ENCODE data around the gene MSI2.
"Not testable (repeated sequence)": the region's sequence is repeated elsewhere in the genome, so short reads cannot be mapped to it uniquely, and the experiment has no call there.

MSI2 gene

DNA sequence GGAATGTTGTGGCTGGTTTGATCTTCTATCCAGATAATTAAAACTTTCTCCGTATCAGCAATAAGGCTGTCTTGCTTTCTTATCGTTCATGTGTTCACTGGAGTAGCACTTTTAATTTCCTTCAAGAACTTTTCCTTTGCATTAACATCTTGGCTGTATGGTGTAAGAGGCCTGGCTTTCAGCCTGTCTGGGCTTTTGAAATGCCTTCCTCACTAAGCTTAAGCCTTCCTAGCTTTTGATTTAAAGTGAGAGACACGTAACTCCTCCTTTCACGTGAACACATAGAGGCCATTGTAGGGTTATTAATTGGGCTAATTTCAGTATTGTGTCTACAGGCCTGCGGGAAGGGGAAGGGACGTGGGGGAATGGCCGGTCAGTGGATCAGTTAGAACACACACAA, 42.9 kb downstream of the MSI2 start:
- Histone ChIP-seq H3K4me3 (ENCODE audit: insufficient read length, low read depth) (no peak overlapping the region), H3K9ac (ENCODE audit: insufficient read length, low read depth) (no peak overlapping the region), H3K9me3 (ENCODE audit: insufficient read depth, low read length) (peaks cover 33% of the 10 kb centered on the region), H3K4me1 (ENCODE audit: insufficient read depth, insufficient read length) (peaks cover 8% of the 10 kb centered on the region), H3K27me3 (ENCODE audit: insufficient read depth, insufficient read length) (no peaks in the 10 kb centered on the region), H3K36me3 (ENCODE audit: insufficient read depth, insufficient read length, low read length) (peaks cover 43% of the 10 kb centered on the region)
- TF ChIP-seq SUZ12 (IDR thresholded peaks at IDR 0.05; ENCODE audit: extremely low read depth, insufficient read depth, insufficient read length) = no peak
- no peak for TF ChIP-seq ZNF274 (IDR thresholded peaks at IDR 0.05; ENCODE audit: low read depth, low read length)
- TF ChIP-seq YY1 (IDR thresholded peaks at IDR 0.05; ENCODE audit: insufficient read depth, insufficient read length) = no peak
- DNase-seq (ENCODE audit: low read depth, low spot score) = no peak

DNA sequence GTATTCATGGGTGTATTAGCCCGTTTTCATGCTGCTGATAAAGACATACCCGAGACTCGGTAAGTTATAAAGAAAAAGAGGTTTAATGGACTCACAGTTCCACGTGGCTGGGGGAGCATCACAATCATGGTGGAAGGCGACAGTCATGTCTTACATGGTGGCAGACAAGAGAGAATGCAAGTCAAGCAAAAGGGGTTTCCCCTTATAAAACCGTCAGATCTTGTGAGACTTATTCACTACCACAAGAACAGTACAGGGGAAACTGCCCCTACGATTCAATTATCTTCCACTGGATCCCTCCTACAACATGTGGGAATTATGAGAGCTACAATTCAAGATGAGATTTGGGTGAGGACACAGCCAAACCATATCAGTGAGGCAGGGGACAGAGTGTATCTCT, 44.3 kb downstream of the MSI2 start:
- H3K4me1 ChIP-seq (ENCODE audit: insufficient read depth, insufficient read length); H3K9ac ChIP-seq (ENCODE audit: insufficient read length, low read depth); H3K4me3 ChIP-seq (ENCODE audit: insufficient read length, low read depth); H3K27me3 ChIP-seq (ENCODE audit: insufficient read depth, insufficient read length); DNase-seq (ENCODE audit: low read depth, low spot score): not testable (repeated sequence)
- Histone ChIP-seq H3K36me3 (ENCODE audit: insufficient read depth, insufficient read length, low read length) (peaks cover 40% of the 10 kb centered on the region), H3K9me3 (ENCODE audit: insufficient read depth, low read length) (peaks cover 33% of the 10 kb centered on the region)

DNA sequence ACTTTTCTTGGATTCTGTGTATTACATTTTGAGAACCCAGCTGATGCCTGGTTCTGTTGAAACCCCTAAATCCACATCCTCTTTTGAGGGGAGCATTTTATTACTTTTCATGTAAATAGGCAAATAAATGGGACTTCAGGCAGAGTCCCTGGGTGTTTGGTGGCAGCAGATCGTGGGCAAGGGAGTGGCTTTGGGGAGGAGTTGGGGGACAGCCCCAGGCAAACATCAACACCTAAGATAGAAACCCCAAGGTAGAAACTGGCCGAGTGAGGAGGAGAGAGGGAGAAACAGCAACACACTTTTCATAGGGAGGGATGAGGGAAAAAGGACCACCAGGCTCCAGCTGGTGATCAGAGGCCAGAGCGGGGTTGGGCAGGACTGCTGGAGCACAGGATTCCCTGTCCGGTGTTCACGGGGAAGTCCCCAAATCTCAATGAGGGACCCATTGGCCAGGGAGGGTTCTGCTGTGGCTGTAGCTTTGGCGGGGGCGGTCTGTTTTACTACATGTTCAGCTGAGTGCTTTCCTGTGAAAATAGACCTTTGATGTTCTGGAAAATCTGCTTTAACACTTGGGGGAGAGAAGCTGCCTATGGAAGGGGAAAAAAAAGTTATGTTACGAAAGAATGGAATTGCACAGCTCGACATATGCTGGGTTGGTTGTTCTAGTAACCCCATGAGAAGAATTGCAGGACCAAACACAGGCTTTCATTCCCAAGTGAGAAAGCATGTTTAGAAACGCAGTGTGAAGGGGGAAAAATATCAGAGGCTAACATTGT, 46.6 kb downstream of the MSI2 start:
- no peak overlapping the region for H3K9ac ChIP-seq (ENCODE audit: insufficient read length, low read depth)
- DNase-seq (ENCODE audit: low read depth, low spot score) = no peak
- peaks cover 45% of the 10 kb centered on the region for H3K36me3 ChIP-seq (ENCODE audit: insufficient read depth, insufficient read length, low read length)
- no peak overlapping the region for H3K4me3 ChIP-seq (ENCODE audit: insufficient read length, low read depth)
- peaks cover 7% of the 10 kb centered on the region for H3K4me1 ChIP-seq (ENCODE audit: insufficient read depth, insufficient read length)
- H3K9me3 ChIP-seq (ENCODE audit: insufficient read depth, low read length) = peaks cover 25% of the 10 kb centered on the region
- H3K27me3 ChIP-seq (ENCODE audit: insufficient read depth, insufficient read length) = no peaks in the 10 kb centered on the region
- TF ChIP-seq ZNF274 (IDR thresholded peaks at IDR 0.05; ENCODE audit: low read depth, low read length) (no peak), YY1 (IDR thresholded peaks at IDR 0.05; ENCODE audit: insufficient read depth, insufficient read length) (no peak), SUZ12 (IDR thresholded peaks at IDR 0.05; ENCODE audit: extremely low read depth, insufficient read depth, insufficient read length) (no peak)

DNA sequence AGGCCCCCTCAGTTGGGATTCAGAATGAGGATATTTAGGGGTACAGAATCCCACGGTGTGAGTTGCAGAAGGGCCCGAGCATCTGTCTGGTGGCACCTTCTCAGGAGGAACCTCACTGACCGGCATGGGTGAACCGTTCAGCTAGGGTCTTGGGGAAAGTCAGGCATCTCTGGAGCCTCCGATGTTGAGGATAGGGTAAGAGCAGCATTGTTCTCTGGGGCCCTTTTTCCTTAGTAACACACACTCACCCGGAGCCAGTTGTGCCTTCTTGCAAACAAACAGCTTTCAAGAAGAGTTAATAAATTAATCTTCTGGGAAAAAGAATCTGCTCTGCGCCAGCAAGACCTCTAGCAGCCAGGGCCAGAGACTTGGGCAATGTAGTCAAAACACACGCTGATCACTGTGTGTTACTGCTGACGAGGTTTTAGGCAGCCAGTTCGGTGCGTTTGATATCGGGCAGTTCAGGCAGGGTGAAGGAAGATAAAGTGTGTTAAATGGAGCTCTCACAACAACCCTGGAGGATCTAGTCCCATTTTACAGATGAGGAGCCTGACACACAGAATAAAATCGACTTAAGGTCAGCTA, 48.9 kb downstream of the MSI2 start:
- H3K9me3 ChIP-seq (ENCODE audit: insufficient read depth, low read length) = peaks cover 5% of the 10 kb centered on the region; the same call in 1 of the 2 replicates
- no peaks in the 10 kb centered on the region for H3K27me3 ChIP-seq (ENCODE audit: insufficient read depth, insufficient read length)
- H3K4me1 ChIP-seq (ENCODE audit: insufficient read depth, insufficient read length) = peaks cover 10% of the 10 kb centered on the region
- H3K9ac ChIP-seq (ENCODE audit: insufficient read length, low read depth) = no peak overlapping the region
- TF ChIP-seq SUZ12 (IDR thresholded peaks at IDR 0.05; ENCODE audit: extremely low read depth, insufficient read depth, insufficient read length) (no peak), YY1 (IDR thresholded peaks at IDR 0.05; ENCODE audit: insufficient read depth, insufficient read length) (no peak), ZNF274 (IDR thresholded peaks at IDR 0.05; ENCODE audit: low read depth, low read length) (no peak)
- H3K4me3 ChIP-seq (ENCODE audit: insufficient read length, low read depth) = no peak overlapping the region
- DNase-seq (ENCODE audit: low read depth, low spot score) = no peak
- H3K36me3 ChIP-seq (ENCODE audit: insufficient read depth, insufficient read length, low read length) = peaks cover 31% of the 10 kb centered on the region

DNA sequence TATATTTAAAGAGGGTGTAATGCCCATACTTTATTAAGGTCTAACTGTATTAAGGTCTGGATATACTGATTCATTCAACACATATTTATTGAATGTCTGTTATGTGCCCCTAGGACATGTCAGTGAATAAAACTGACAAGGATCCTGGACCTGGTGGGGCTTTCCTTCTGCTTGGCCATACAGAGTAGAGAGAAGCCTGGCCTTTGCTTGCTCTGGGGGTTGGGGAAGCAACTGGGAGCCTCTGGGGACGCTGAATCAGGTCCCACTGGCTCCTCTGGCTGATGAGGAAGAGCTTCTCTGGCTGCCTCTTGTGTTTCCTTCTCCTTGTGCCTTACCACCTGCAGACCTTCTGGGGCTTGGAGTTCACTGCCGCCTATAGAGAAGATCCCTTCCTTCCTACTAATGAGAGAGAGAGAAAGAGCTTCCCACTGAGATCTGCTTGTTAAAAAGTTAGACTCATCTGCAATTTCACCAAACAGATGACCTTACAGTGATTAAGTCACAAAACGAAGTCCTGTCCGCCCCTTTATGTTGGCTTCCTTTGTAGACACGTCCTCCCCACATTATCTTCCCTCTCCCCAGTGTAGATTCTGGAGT, 49.7 kb downstream of the MSI2 start:
- Histone ChIP-seq H3K9me3 (ENCODE audit: insufficient read depth, low read length) (no peaks in the 10 kb centered on the region), H3K27me3 (ENCODE audit: insufficient read depth, insufficient read length) (no peaks in the 10 kb centered on the region), H3K36me3 (ENCODE audit: insufficient read depth, insufficient read length, low read length) (peaks cover 30% of the 10 kb centered on the region), H3K4me3 (ENCODE audit: insufficient read length, low read depth) (no peak overlapping the region), H3K9ac (ENCODE audit: insufficient read length, low read depth) (no peak overlapping the region), H3K4me1 (ENCODE audit: insufficient read depth, insufficient read length) (peaks cover 10% of the 10 kb centered on the region)
- TF ChIP-seq YY1 (IDR thresholded peaks at IDR 0.05; ENCODE audit: insufficient read depth, insufficient read length) (no peak), ZNF274 (IDR thresholded peaks at IDR 0.05; ENCODE audit: low read depth, low read length) (no peak), SUZ12 (IDR thresholded peaks at IDR 0.05; ENCODE audit: extremely low read depth, insufficient read depth, insufficient read length) (no peak)
- DNase-seq (ENCODE audit: low read depth, low spot score) = no peak

DNA sequence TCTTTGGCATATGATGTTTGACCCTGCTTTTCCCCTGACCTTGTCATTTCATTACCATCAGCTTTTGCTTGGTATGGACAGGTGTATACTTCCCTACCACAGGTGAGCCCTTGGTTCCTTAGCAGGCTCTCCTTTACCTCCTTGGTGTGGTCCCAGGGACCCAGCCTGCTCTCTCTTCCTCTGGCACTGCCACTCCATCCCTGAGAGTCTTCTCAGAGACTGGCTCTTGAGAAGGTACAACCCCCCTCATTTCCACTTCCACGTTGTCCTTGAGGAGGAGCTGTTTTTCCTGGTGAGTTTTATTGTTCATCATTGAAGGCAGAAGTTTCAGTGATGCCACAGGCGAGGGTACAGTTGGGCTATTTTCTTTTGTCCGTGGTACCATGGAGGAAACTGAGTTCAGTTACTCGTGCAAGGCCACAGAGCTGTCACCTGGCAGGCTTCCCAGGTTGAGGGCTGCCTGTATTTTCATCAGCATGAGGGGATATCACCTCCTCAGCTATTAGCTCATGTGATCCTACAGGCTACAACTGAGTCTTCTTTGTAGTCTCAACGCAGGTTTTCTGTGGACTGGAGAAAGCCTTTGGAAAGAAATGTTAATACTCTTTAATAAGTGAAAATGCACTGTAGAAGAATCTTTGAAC, 52.3 kb downstream of the MSI2 start:
- Histone ChIP-seq H3K9ac (ENCODE audit: insufficient read length, low read depth) (no peak overlapping the region), H3K36me3 (ENCODE audit: insufficient read depth, insufficient read length, low read length) (peaks cover 25% of the 10 kb centered on the region), H3K27me3 (ENCODE audit: insufficient read depth, insufficient read length) (no peaks in the 10 kb centered on the region), H3K4me1 (ENCODE audit: insufficient read depth, insufficient read length) (peaks cover 8% of the 10 kb centered on the region), H3K9me3 (ENCODE audit: insufficient read depth, low read length) (no peaks in the 10 kb centered on the region), H3K4me3 (ENCODE audit: insufficient read length, low read depth) (no peak overlapping the region)
- DNase-seq (ENCODE audit: low read depth, low spot score) = no peak
- TF ChIP-seq SUZ12 (IDR thresholded peaks at IDR 0.05; ENCODE audit: extremely low read depth, insufficient read depth, insufficient read length) (no peak), YY1 (IDR thresholded peaks at IDR 0.05; ENCODE audit: insufficient read depth, insufficient read length) (no peak), ZNF274 (IDR thresholded peaks at IDR 0.05; ENCODE audit: low read depth, low read length) (no peak)

DNA sequence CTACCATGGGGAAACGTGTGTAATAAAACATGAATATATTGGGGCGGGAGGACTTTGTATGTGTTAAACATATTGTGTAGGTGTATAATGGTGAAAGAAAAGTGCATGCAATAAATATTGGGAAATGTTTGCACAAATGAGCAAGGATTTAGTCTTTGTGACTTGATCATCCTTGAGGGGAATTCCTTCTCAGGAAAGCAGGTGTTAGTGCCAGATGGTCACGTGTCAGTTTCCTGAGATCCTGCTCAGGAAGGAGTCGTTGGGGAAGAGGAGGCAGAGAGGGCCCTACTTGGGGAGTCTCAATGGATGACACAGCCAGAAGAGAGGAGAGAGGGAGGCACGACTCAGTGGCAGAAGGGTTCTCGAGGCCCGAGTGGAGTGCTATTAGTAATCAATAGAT, 53.2 kb downstream of the MSI2 start:
- peaks cover 29% of the 10 kb centered on the region for H3K36me3 ChIP-seq (ENCODE audit: insufficient read depth, insufficient read length, low read length)
- DNase-seq (ENCODE audit: low read depth, low spot score) = no peak
- H3K27me3 ChIP-seq (ENCODE audit: insufficient read depth, insufficient read length) = no peaks in the 10 kb centered on the region
- no peaks in the 10 kb centered on the region for H3K9me3 ChIP-seq (ENCODE audit: insufficient read depth, low read length)
- no peak overlapping the region for H3K9ac ChIP-seq (ENCODE audit: insufficient read length, low read depth)
- H3K4me3 ChIP-seq (ENCODE audit: insufficient read length, low read depth) = no peak overlapping the region
- H3K4me1 ChIP-seq (ENCODE audit: insufficient read depth, insufficient read length) = peaks cover 8% of the 10 kb centered on the region
- TF ChIP-seq ZNF274 (IDR thresholded peaks at IDR 0.05; ENCODE audit: low read depth, low read length) (no peak), YY1 (IDR thresholded peaks at IDR 0.05; ENCODE audit: insufficient read depth, insufficient read length) (no peak), SUZ12 (IDR thresholded peaks at IDR 0.05; ENCODE audit: extremely low read depth, insufficient read depth, insufficient read length) (no peak)
